K562 (cell line): ENCODE measurements around the gene GPR25. TPM values are rescaled to one million over a fixed set of nuclear protein-coding genes. Genes with fewer than 3 reads are reported as not detected.

ENCODE experiments used
- ATAC-seq: fragments of 200-7000 bp; cut with Tn5 transposase; 3 replicates; pipeline ENCODE4 v1.9.1; 2020; ENCODE audit warnings: moderate library complexity
- BruUV-seq: library from RNA; stranded (reverse); fragments of 400-500 nt; replicated peaks from 2 replicates; lab custom pipeline; 2021; lab: Mats Ljungman, UMichigan
- CTCF ChIA-PET: fragments of 300-600 bp; formaldehyde crosslinking; extraction: SDS; loops from one replicate; lab custom pipeline; 2021; ENCODE audit warnings: low intra/inter-chr PET ratio; lab: Yijun Ruan, JAX
- POLR2A ChIA-PET: fragments of 300-600, 350-650 bp; sonication (Branson Sonifier 250); formaldehyde crosslinking; extraction: SDS; loops from one replicate; lab custom pipeline; 2021; ENCODE audit warnings: antibody characterized with exemption, inconsistent platforms; lab: Yijun Ruan, JAX
- DNase-seq, 4 experiments: peaks; one replicate each; pipeline versions ENCODE4 v3.0.0 to v3.0.0-alpha.2; 2011 to 2018; ENCODE audit warnings: low spot score in 3 of 4, mixed read lengths in 3 of 4; ENCODE audit errors: extremely low read depth in 1 of 4
- FAIRE-seq: peaks from 2 replicates; lab custom pipeline; 2011; peaks lifted over from hg19 to GRCh38; lab: Jason Lieb, UNC
- H2AFZ ChIP-seq: 2 replicates; pipeline ENCODE4 v1.6.0; 2011; ENCODE audit warnings: low read depth, low read length, control low read depth, inconsistent platforms
- H3K27ac ChIP-seq: fragments of 200-600 bp; 3 replicates; pipeline ENCODE4 v1.8.0; 2011; ENCODE audit warnings: low read depth, mild to moderate bottlenecking, control low read depth, inconsistent platforms, low read length, moderate library complexity, mixed read lengths; ENCODE audit errors: extremely low read depth
- H3K27me3 ChIP-seq, 2 experiments: fragments of 300-600 bp in 1 of 2; 2 replicates in 1 of 2; 3 replicates in 1 of 2; pipeline versions ENCODE4 v1.6.0 to v1.8.0; 2011; ENCODE audit warnings: inconsistent platforms in 2 of 2, low read length in 2 of 2, mild to moderate bottlenecking in 1 of 2, mixed read lengths in 1 of 2, moderate library complexity in 1 of 2; ENCODE audit not compliant: control insufficient read depth in 2 of 2, insufficient read depth in 2 of 2
- H3K36me3 ChIP-seq: fragments of 300-600 bp; 3 replicates; pipeline ENCODE4 v1.8.0; 2011; ENCODE audit warnings: mild to moderate bottlenecking, low read length, inconsistent platforms; ENCODE audit not compliant: control insufficient read depth, insufficient read depth
- H3K4me1 ChIP-seq, 2 experiments: fragments of 200-600 bp in 1 of 2; replicated peaks in 1 of 2; 2 replicates in 1 of 2; 3 replicates in 1 of 2; pipeline versions ENCODE4 v1.5.1 to v1.8.0; 2011; ENCODE audit warnings: inconsistent platforms in 2 of 2, low read length in 2 of 2, mild to moderate bottlenecking in 1 of 2, mixed read lengths in 1 of 2, moderate library complexity in 1 of 2; ENCODE audit not compliant: control insufficient read depth in 2 of 2, insufficient read depth in 2 of 2
- H3K4me2 ChIP-seq: 2 replicates; pipeline ENCODE4 v1.6.1; 2011; ENCODE audit warnings: low read length, control low read depth, inconsistent platforms, mixed read lengths; ENCODE audit not compliant: insufficient read depth
- H3K4me3 ChIP-seq: fragments of 200-600 bp; sonication (generic), shearing (Covaris generic); 2 replicates; pipeline ENCODE4 v1.5.1; 2016; ENCODE audit warnings: control low read depth, inconsistent platforms
- H3K79me2 ChIP-seq: fragments of 200-600 bp; 3 replicates; pipeline ENCODE4 v1.8.0; 2011; ENCODE audit warnings: low read length, inconsistent platforms; ENCODE audit not compliant: control insufficient read depth, insufficient read depth
- H3K9ac ChIP-seq, 2 experiments: 2 replicates each; pipeline versions ENCODE4 v1.6.0 to v1.6.1; 2011; ENCODE audit warnings: low read depth in 2 of 2, low read length in 2 of 2, control low read depth in 1 of 2, inconsistent platforms in 1 of 2, mild to moderate bottlenecking in 1 of 2, mixed read lengths in 1 of 2; ENCODE audit not compliant: insufficient read depth in 1 of 2
- H3K9me1 ChIP-seq: one replicate; pipeline ENCODE4 v1.6.0; 2011; ENCODE audit warnings: inconsistent platforms, mild to moderate bottlenecking, low read length, moderate library complexity; ENCODE audit not compliant: control insufficient read depth, insufficient read depth
- H3K9me3 ChIP-seq: replicated peaks from 2 replicates; pipeline ENCODE4 v1.5.1; 2011; ENCODE audit warnings: low read depth, low read length, inconsistent platforms; ENCODE audit not compliant: control insufficient read depth, insufficient read depth
- H4K20me1 ChIP-seq: replicated peaks from 2 replicates; pipeline ENCODE4 v1.6.1; 2011; ENCODE audit warnings: low read length, inconsistent platforms, mixed read lengths; ENCODE audit not compliant: control insufficient read depth, insufficient read depth
- ZNF408 ChIP-seq: fragments of 250-450 bp; sonication (Bioruptor Pico); IDR thresholded peaks from 2 replicates; pipeline ENCODE4 v1.4.0; 2020; ENCODE audit warnings: low read depth, mild to moderate bottlenecking, moderate library complexity
- WGBS: fragments of 100-300 bp; shearing (Covaris generic); methylation state at CpG from one replicate; pipeline ENCODE4 v1.1.6; 2016; ENCODE audit warnings: low coverage, mixed read lengths; ENCODE audit not compliant: insufficient coverage; ENCODE audit errors: missing lambda C conversion rate; 5-methylcytosine and 5-hydroxymethylcytosine counted together
- in situ Hi-C: fragments of 300-500 bp; cut with MboI; formaldehyde crosslinking; loops from 4 replicates; pipeline ENCODE4 v1.15.0; 2018; ENCODE audit warnings: inconsistent platforms, mixed read lengths
- intact Hi-C: fragments of 100-400 bp; cut with micrococcal nuclease; formaldehyde crosslinking; loops from 2 replicates; pipeline ENCODE4 v1.14.2; 2022
- polyA plus RNA-seq, 8 experiments: library from polyadenylated mRNA; depleted of rRNA in 4 of 8; stranded (reverse) in 5 of 8; unstranded in 3 of 8; fragments of >200 nt; fragmentation: Nextera tagmentation in 2 of 8; fragmentation: Illumina TruSeq in 1 of 8; extraction: Ambion mirVana in 2 of 8; extraction: Trizol in 1 of 8; gene quantifications; 2 replicates each; pipeline versions ENCODE4 v1.2.1 to v1.2.3, GENCODE V29; 2011 to 2014; ENCODE audit warnings: inconsistent platforms in 1 of 8, missing spikeins in 1 of 8
- total RNA-seq, 7 experiments: library from RNA; depleted of rRNA in 6 of 7; stranded (reverse); fragments of >200 nt in 6 of 7; fragmentation: Illumina TruSeq in 2 of 7; extraction: Trizol in 2 of 7; gene quantifications; 2 replicates each; pipeline versions ENCODE4 v1.2.1 to v1.2.3, GENCODE V29; 2011 to 2021; ENCODE audit warnings: low replicate concordance in 1 of 7
- TF ChIP-seq, protein P1 (sequence below): fragments of 150-350 bp; conservative IDR thresholded peaks from 2 replicates; pipeline ENCODE4 v1.6.1; 2014; ENCODE audit warnings: low read length

GPR25 gene
- total and polyA plus RNA-seq, 9 of the 15 experiments (the other 6 are each of a cell fraction or from before 2014, with no cell fraction given), result not detected

DNA sequence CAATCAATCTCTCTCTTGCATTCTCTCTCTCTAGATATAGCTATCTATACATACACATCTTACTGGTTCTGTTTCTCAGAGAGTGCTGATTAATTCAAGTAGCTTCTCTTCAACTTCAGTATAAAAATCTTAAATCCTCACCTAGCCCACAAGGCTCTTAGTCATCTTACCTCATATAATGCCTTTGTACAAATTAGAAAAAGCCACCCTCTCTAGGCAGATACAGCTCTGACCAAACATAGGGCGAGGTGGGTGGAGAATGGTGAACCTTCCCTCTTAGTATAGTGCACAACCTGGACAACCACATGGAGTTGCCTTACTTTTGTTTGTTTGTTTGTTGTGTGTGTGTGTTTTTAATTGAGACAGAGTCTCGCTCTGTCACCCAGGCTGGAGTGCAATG, 16.8 kb downstream of the GPR25 start (continued):
- TF ChIP-seq, protein P1, sequence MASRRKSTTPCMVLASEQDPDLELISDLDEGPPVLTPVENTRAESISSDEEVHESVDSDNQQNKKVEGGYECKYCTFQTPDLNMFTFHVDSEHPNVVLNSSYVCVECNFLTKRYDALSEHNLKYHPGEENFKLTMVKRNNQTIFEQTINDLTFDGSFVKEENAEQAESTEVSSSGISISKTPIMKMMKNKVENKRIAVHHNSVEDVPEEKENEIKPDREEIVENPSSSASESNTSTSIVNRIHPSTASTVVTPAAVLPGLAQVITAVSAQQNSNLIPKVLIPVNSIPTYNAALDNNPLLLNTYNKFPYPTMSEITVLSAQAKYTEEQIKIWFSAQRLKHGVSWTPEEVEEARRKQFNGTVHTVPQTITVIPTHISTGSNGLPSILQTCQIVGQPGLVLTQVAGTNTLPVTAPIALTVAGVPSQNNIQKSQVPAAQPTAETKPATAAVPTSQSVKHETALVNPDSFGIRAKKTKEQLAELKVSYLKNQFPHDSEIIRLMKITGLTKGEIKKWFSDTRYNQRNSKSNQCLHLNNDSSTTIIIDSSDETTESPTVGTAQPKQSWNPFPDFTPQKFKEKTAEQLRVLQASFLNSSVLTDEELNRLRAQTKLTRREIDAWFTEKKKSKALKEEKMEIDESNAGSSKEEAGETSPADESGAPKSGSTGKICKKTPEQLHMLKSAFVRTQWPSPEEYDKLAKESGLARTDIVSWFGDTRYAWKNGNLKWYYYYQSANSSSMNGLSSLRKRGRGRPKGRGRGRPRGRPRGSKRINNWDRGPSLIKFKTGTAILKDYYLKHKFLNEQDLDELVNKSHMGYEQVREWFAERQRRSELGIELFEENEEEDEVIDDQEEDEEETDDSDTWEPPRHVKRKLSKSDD, result no peak

DNA sequence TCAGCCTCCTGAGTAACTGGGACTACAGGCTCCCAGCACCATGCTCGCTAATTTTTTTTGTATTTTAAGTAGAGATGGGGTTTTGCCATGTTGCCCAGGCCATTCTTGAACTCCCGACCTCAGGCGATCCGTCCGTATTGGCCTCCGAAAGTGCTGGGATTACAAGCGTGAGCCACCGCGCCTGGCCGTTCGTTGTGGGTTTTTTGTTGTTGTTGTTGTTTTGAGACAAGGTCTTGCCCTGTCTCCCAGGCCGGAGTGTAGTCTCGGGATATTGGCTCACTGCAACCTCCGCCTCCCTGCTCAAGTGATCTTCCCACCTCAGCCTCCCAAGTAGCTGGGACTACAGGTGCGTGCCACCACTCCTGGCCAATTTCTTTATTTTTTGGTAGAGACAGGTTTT, 17.2 kb downstream of the GPR25 start:
- no peaks in the 10 kb centered on the region for H3K9me3 ChIP-seq
- peaks cover 63 to 70% of the 10 kb centered on the region in 2 experiments for H3K27me3 ChIP-seq
- FAIRE-seq (no peak), ATAC-seq (no peak), DNase-seq (no peak)
- no peak overlapping the region for H3K9ac ChIP-seq
- H3K27ac ChIP-seq, result no peak overlapping the region
- H2AFZ ChIP-seq, result no peak overlapping the region
- in situ Hi-C loops (no loop called here), intact Hi-C loops (no loop called here)
- peaks cover 7 to 18% of the 10 kb centered on the region in 2 experiments; a peak in 4 of 5 replicates for H3K4me1 ChIP-seq
- ChIA-PET CTCF (interaction anchor here (0.7 kb wide), 1 partner anchor 16 kb away, joined by 3 read pairs; no protein-coding TSS in a partner anchor), POLR2A (no interaction called here)
- no TSS peak for BruUV-seq
- no peaks in the 10 kb centered on the region for H3K79me2 ChIP-seq
- WGBS, result 16% methylated on average over 15 of the region's 15 CpGs
- no peaks in the 10 kb centered on the region for H3K9me1 ChIP-seq
- no peak for TF ChIP-seq ZNF408 (CRISPR knock-in tag)
- H3K4me2 ChIP-seq, result no peak overlapping the region
- H4K20me1 ChIP-seq, result peaks cover 21% of the 10 kb centered on the region
- no peaks in the 10 kb centered on the region for H3K36me3 ChIP-seq
- H3K4me3 ChIP-seq, result no peak overlapping the region
